ENCODE measurements around the gene CSTPP1.

Gene CSTPP1

DNA sequence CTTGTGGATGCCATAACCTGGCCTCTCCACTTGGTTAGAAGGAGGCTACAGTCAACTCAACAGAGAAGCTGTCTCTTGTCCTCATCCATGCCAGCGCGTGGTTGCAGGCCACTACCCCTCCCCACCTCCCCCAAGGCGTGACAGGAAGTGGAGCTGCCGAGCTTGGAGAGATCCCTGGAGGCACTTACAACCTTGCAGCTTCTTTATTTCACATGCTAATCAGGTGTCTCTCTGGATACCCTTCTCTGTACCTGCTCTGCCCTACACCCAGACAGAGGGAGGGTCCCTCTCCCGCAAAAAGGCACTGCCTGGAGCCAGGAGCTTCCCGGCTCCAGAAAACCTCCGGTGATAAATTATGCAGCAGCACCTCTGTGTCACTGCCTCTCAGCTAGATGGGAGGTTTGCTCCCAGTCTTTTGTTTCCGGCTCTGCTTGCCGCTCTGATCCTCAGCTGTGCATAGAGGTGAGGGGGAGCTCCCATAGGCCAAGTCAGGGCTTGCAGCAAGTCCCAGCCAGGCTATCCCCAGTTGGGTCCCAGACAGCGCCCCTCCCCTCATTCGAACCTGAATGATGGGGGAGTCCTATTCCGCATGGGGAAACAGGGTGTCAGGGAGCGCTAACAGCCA is 23.9 kb upstream of the CSTPP1 start:
- H3K4me3 ChIP-seq (IDR thresholded peaks at IDR 0.05; ENCODE audit: insufficient read depth, low read depth, low read length): no peak overlapping the region
- H2AFZ ChIP-seq (ENCODE audit: low read depth): no peak overlapping the region
- H3K79me2 ChIP-seq (ENCODE audit: insufficient read depth, low read depth): no peaks in the 10 kb centered on the region
- H3K4me1 ChIP-seq (ENCODE audit: low read depth, poor library complexity, severe bottlenecking): no peaks in the 10 kb centered on the region
- H3K27ac ChIP-seq: no peak overlapping the region
- no peak overlapping the region for H3K4me2 ChIP-seq
- H4K20me1 ChIP-seq (ENCODE audit: insufficient read depth): no peaks in the 10 kb centered on the region
- H3K27me3 ChIP-seq (ENCODE audit: insufficient read depth, low read depth): peaks cover 5% of the 10 kb centered on the region; the same call in 1 of the 2 replicates
- H3K36me3 ChIP-seq (ENCODE audit: insufficient read depth): no peaks in the 10 kb centered on the region
- TF ChIP-seq, protein P1, sequence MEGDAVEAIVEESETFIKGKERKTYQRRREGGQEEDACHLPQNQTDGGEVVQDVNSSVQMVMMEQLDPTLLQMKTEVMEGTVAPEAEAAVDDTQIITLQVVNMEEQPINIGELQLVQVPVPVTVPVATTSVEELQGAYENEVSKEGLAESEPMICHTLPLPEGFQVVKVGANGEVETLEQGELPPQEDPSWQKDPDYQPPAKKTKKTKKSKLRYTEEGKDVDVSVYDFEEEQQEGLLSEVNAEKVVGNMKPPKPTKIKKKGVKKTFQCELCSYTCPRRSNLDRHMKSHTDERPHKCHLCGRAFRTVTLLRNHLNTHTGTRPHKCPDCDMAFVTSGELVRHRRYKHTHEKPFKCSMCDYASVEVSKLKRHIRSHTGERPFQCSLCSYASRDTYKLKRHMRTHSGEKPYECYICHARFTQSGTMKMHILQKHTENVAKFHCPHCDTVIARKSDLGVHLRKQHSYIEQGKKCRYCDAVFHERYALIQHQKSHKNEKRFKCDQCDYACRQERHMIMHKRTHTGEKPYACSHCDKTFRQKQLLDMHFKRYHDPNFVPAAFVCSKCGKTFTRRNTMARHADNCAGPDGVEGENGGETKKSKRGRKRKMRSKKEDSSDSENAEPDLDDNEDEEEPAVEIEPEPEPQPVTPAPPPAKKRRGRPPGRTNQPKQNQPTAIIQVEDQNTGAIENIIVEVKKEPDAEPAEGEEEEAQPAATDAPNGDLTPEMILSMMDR (conservative IDR thresholded peaks at IDR 0.05; ENCODE audit: low read depth, low read length): no peak
- H3K9ac ChIP-seq: no peak overlapping the region

DNA sequence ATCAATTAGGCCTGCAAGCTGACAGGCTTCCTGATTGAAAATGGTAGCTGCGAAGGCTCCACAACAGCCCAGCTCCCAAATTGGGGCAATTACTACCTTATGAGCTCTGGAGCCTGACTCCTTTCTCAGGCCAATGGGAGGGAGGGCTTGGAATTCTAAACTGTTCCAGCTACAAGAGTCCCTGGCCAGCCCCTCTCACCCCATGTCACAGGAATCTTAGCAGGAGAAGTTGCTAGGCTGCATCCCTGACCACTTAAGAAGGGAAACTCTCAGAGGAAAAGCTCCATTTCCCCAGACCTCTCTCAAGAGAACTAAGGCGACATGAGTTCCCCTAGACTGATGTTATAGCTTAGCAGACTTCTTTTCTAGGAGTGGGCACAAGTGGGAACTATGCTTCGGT is 23.1 kb upstream of the CSTPP1 start:
- no peak overlapping the region for H3K27ac ChIP-seq
- no peak overlapping the region for H3K4me3 ChIP-seq (IDR thresholded peaks at IDR 0.05; ENCODE audit: insufficient read depth, low read depth, low read length)
- H3K4me1 ChIP-seq (ENCODE audit: low read depth, poor library complexity, severe bottlenecking): no peaks in the 10 kb centered on the region

DNA sequence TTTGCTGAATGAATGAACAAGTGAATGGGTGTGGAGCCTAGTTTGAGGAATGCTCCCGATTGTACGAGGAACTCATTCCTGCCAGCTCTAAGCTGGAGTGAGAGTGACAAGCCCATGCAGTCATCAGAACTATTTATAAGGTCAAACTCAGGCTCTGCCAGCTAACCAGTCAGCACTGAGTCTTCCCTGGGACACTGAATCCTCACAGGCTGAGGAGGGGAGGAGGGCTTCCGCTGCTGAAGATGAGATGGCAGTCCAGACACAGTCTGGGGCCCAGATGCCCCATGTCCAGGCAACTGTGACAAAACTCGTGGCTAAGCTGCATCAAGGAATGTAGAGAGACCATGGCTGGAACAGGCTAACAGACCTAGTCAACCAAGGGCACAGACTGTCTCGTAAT is 22.2 kb upstream of the CSTPP1 start:
- peaks cover 8% of the 10 kb centered on the region for H3K4me1 ChIP-seq (ENCODE audit: low read depth, poor library complexity, severe bottlenecking)
- H4K20me1 ChIP-seq (ENCODE audit: insufficient read depth): no peaks in the 10 kb centered on the region
- no peak overlapping the region for H3K9ac ChIP-seq
- no peak overlapping the region for H3K27ac ChIP-seq
- H3K27me3 ChIP-seq (ENCODE audit: insufficient read depth, low read depth): peaks cover 14% of the 10 kb centered on the region; the same call in 1 of the 2 replicates
- H3K4me3 ChIP-seq (IDR thresholded peaks at IDR 0.05; ENCODE audit: insufficient read depth, low read depth, low read length): no peak overlapping the region
- TF ChIP-seq, protein P1 (conservative IDR thresholded peaks at IDR 0.05; ENCODE audit: low read depth, low read length): no peak
- H3K36me3 ChIP-seq (ENCODE audit: insufficient read depth): no peaks in the 10 kb centered on the region
- H3K79me2 ChIP-seq (ENCODE audit: insufficient read depth, low read depth): no peaks in the 10 kb centered on the region
- H2AFZ ChIP-seq (ENCODE audit: low read depth): no peak overlapping the region
- H3K4me2 ChIP-seq: no peak overlapping the region

More for the DNA sequence above, 23.1 kb upstream of the CSTPP1 start:
- no peak overlapping the region for H2AFZ ChIP-seq (ENCODE audit: low read depth)
- no peaks in the 10 kb centered on the region for H3K36me3 ChIP-seq (ENCODE audit: insufficient read depth)
- no peaks in the 10 kb centered on the region for H4K20me1 ChIP-seq (ENCODE audit: insufficient read depth)
- H3K79me2 ChIP-seq (ENCODE audit: insufficient read depth, low read depth): no peaks in the 10 kb centered on the region
- TF ChIP-seq, protein P1 (conservative IDR thresholded peaks at IDR 0.05; ENCODE audit: low read depth, low read length): no peak
- no peak overlapping the region for H3K9ac ChIP-seq
- H3K4me2 ChIP-seq: no peak overlapping the region
- H3K27me3 ChIP-seq (ENCODE audit: insufficient read depth, low read depth): peaks cover 8% of the 10 kb centered on the region; the same call in 1 of the 2 replicates

DNA sequence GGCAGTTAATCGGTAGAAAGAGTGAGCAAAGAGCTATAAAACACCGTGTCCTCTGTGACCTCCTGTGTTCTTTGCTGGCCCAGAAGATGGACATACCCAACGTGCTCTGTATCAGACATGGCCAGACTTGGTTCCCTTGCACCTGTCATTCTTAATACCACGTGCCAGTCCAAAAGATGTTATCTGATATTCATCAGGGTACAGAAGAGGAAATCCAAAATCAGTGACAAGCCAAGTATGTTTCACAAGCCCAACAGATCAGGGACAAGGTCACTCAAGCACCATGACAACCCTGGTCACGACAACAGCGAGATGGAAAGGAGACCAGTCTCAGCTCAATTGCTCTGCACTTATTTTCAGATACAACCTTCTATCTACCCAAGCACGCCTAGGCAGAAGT is 21.7 kb upstream of the CSTPP1 start:
- TF ChIP-seq, protein P1 (conservative IDR thresholded peaks at IDR 0.05; ENCODE audit: low read depth, low read length): no peak
- no peak overlapping the region for H3K4me2 ChIP-seq
- H2AFZ ChIP-seq (ENCODE audit: low read depth): no peak overlapping the region
- no peak overlapping the region for H3K4me3 ChIP-seq (IDR thresholded peaks at IDR 0.05; ENCODE audit: insufficient read depth, low read depth, low read length)
- H3K27me3 ChIP-seq (ENCODE audit: insufficient read depth, low read depth): peaks cover 14% of the 10 kb centered on the region; the same call in 1 of the 2 replicates
- H3K27ac ChIP-seq: no peak overlapping the region
- no peaks in the 10 kb centered on the region for H4K20me1 ChIP-seq (ENCODE audit: insufficient read depth)
- H3K79me2 ChIP-seq (ENCODE audit: insufficient read depth, low read depth): no peaks in the 10 kb centered on the region
- H3K9ac ChIP-seq: no peak overlapping the region
- no peaks in the 10 kb centered on the region for H3K36me3 ChIP-seq (ENCODE audit: insufficient read depth)
- H3K4me1 ChIP-seq (ENCODE audit: low read depth, poor library complexity, severe bottlenecking): peaks cover 12% of the 10 kb centered on the region

All from KMS-11 (cell line).